Activated naive CD4-positive, alpha-beta T cell treated with anti-CD3 and anti-CD28 coated beads for 36 hours (primary cell): ENCODE data around the gene PLCD3. TPM values are rescaled to one million over a fixed set of nuclear protein-coding genes. Genes with fewer than 3 reads are reported as not detected.
"Not testable (repeated sequence)": the region's sequence is repeated elsewhere in the genome, so short reads cannot be mapped to it uniquely, and the experiment has no call there.

Experiments
- CTCF ChIA-PET: fragments of 350-600 bp; sonication (Branson Sonifier 250); formaldehyde crosslinking; loops from one replicate; lab custom pipeline; 2021; ENCODE audit warnings: antibody characterized with exemption; lab: Charles Lee
- DNase-seq: peaks from one replicate; pipeline ENCODE4 v3.0.0-alpha.2; 2020
- H3K27ac Mint-ChIP-seq: one replicate; pipeline ENCODE4 v1.8.0; 2021; ENCODE audit warnings: mild to moderate bottlenecking, mixed read lengths
- H3K27me3 Mint-ChIP-seq: one replicate; pipeline ENCODE4 v1.8.0; 2021; ENCODE audit warnings: low read depth, mixed read lengths
- H3K36me3 Mint-ChIP-seq: one replicate; pipeline ENCODE4 v1.8.0; 2021; ENCODE audit warnings: low read depth, mixed read lengths
- H3K4me1 Mint-ChIP-seq: one replicate; pipeline ENCODE4 v1.8.0; 2021; ENCODE audit warnings: low read depth, mixed read lengths
- H3K4me3 Mint-ChIP-seq: one replicate; pipeline ENCODE4 v1.8.0; 2021; ENCODE audit warnings: mild to moderate bottlenecking, moderate library complexity, mixed read lengths
- H3K9me3 Mint-ChIP-seq: one replicate; pipeline ENCODE4 v1.8.0; 2021; ENCODE audit warnings: mixed read lengths
- intact Hi-C: fragments of 100-400 bp; cut with micrococcal nuclease; formaldehyde crosslinking; loops from one replicate; pipeline ENCODE4 v1.15.1; 2023
- total RNA-seq, 2 experiments: library from RNA; stranded (reverse); gene quantifications; one replicate each; pipeline ENCODE4 v1.2.3, GENCODE V29; 2021

Gene PLCD3
- total RNA-seq, 2 experiments from 2014 or later: 2.4 TPM

- Mint-ChIP-seq H3K4me3 (no peak overlapping the region), H3K36me3 (no peaks in the 10 kb centered on the region), H3K27ac (no peak overlapping the region), H3K27me3 (peaks cover 4% of the 10 kb centered on the region), H3K4me1 (peaks cover 5% of the 10 kb centered on the region), H3K9me3 (no peaks in the 10 kb centered on the region)
- CTCF ChIA-PET: interaction anchor here (0.5 to 1.2 kb wide), 4 partner anchors 11 to 68 kb away, joined by 3 to 5 read pairs (median 4); no protein-coding TSS in a partner anchor
- intact Hi-C loops: no loop called here
- DNase-seq: no peak
Observed at GRCh38 chr17:45129940-45130680, 2.2 kb downstream of the PLCD3 start.

- Mint-ChIP-seq H3K27ac (no peak overlapping the region), H3K4me3 (no peak overlapping the region), H3K27me3 (peaks cover 4% of the 10 kb centered on the region), H3K9me3 (no peaks in the 10 kb centered on the region), H3K36me3 (no peaks in the 10 kb centered on the region), H3K4me1 (peaks cover 5% of the 10 kb centered on the region)
- intact Hi-C loops: no loop called here
- DNase-seq: no peak
- CTCF ChIA-PET: interaction anchor here (0.5 to 1.2 kb wide), 2 partner anchors 11 to 68 kb away, joined by 3 to 4 read pairs; no protein-coding TSS in a partner anchor
Observed at GRCh38 chr17:45129426-45129939, 2.8 kb downstream of the PLCD3 start.

- H3K4me3 Mint-ChIP-seq: no peak overlapping the region
- peaks cover 5% of the 10 kb centered on the region for H3K4me1 Mint-ChIP-seq
- no peaks in the 10 kb centered on the region for H3K9me3 Mint-ChIP-seq
- no peaks in the 10 kb centered on the region for H3K36me3 Mint-ChIP-seq
- intact Hi-C loops: no loop called here
- CTCF ChIA-PET: interaction anchor here (1.2 kb wide), 1 partner anchor 69 kb away, joined by 3 read pairs; no protein-coding TSS in a partner anchor
- no peak overlapping the region for H3K27ac Mint-ChIP-seq
- peaks cover 4% of the 10 kb centered on the region for H3K27me3 Mint-ChIP-seq
- no peak for DNase-seq
Observed at GRCh38 chr17:45128989-45129388, 3.3 kb downstream of the PLCD3 start.

- H3K27me3 Mint-ChIP-seq: peaks cover 4% of the 10 kb centered on the region
- CTCF ChIA-PET: interaction anchor here (0.6 kb wide), 1 partner anchor 10 kb away, joined by 3 read pairs; no protein-coding TSS in a partner anchor
- no peak overlapping the region for H3K4me3 Mint-ChIP-seq
- H3K9me3 Mint-ChIP-seq: no peaks in the 10 kb centered on the region
- intact Hi-C loops: no loop called here
- DNase-seq: no peak
- no peak overlapping the region for H3K27ac Mint-ChIP-seq
- H3K36me3 Mint-ChIP-seq: no peaks in the 10 kb centered on the region
- H3K4me1 Mint-ChIP-seq: peaks cover 1% of the 10 kb centered on the region
Observed at GRCh38 chr17:45128331-45128730, 4.0 kb downstream of the PLCD3 start.

GRCh38 chr17:45127548-45128300, 4.6 kb downstream of the PLCD3 start:
- no peak for DNase-seq
- Mint-ChIP-seq H3K4me1 (no peaks in the 10 kb centered on the region), H3K27ac (no peak overlapping the region), H3K4me3 (no peak overlapping the region), H3K9me3 (no peaks in the 10 kb centered on the region), H3K36me3 (no peaks in the 10 kb centered on the region), H3K27me3 (peaks cover 4% of the 10 kb centered on the region)
- CTCF ChIA-PET: interaction anchor here (0.6 kb wide), 1 partner anchor 10 kb away, joined by 3 read pairs; no protein-coding TSS in a partner anchor
- intact Hi-C loops: no loop called here

GRCh38 chr17:45127207-45127547, 5.1 kb downstream of the PLCD3 start:
- H3K4me1 Mint-ChIP-seq: no peaks in the 10 kb centered on the region
- H3K27ac Mint-ChIP-seq: no peak overlapping the region
- H3K36me3 Mint-ChIP-seq: no peaks in the 10 kb centered on the region
- peaks cover 4% of the 10 kb centered on the region for H3K27me3 Mint-ChIP-seq
- intact Hi-C loops: no loop called here
- H3K4me3 Mint-ChIP-seq: no peak overlapping the region
- H3K9me3 Mint-ChIP-seq: no peaks in the 10 kb centered on the region
- CTCF ChIA-PET: no interaction called here
- DNase-seq: no peak

GRCh38 chr17:45125509-45125908, 6.8 kb downstream of the PLCD3 start:
- H3K9me3 Mint-ChIP-seq: no peaks in the 10 kb centered on the region
- intact Hi-C loops: no loop called here
- H3K4me3 Mint-ChIP-seq: no peak overlapping the region
- no peak overlapping the region for H3K27ac Mint-ChIP-seq
- no peaks in the 10 kb centered on the region for H3K36me3 Mint-ChIP-seq
- H3K27me3 Mint-ChIP-seq: peaks cover 6% of the 10 kb centered on the region
- CTCF ChIA-PET: no interaction called here
- DNase-seq: no peak
- H3K4me1 Mint-ChIP-seq: no peaks in the 10 kb centered on the region

DNA sequence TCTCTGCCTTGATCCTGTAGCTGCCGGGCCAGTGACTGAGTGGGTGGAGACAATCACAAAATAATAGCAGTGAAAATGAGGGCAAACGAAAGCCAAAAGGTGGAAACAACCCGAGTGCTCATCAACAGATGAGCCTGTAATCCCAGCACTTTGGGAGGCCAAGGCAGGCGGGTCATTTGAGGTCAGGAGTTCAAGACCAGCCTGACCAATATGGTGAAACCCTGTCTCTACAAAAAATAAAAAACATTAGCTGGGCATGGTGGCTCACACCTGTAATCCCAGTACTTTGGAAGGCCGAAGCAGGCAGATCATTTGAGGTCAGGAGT, 7.6 kb downstream of the PLCD3 start:
- DNase-seq, H3K27ac Mint-ChIP-seq, intact Hi-C loops, CTCF ChIA-PET, H3K4me3 Mint-ChIP-seq, H3K27me3 Mint-ChIP-seq, H3K4me1 Mint-ChIP-seq, H3K36me3 Mint-ChIP-seq, H3K9me3 Mint-ChIP-seq: not testable (repeated sequence)

GRCh38 chr17:45123930-45124796, 8.2 kb downstream of the PLCD3 start:
- Mint-ChIP-seq H3K36me3 (no peaks in the 10 kb centered on the region), H3K4me1 (no peaks in the 10 kb centered on the region), H3K9me3 (no peaks in the 10 kb centered on the region), H3K27me3 (peaks cover 6% of the 10 kb centered on the region), H3K4me3 (no peak overlapping the region), H3K27ac (no peak overlapping the region)
- CTCF ChIA-PET: no interaction called here
- no peak for DNase-seq
- intact Hi-C loops: no loop called here

DNA sequence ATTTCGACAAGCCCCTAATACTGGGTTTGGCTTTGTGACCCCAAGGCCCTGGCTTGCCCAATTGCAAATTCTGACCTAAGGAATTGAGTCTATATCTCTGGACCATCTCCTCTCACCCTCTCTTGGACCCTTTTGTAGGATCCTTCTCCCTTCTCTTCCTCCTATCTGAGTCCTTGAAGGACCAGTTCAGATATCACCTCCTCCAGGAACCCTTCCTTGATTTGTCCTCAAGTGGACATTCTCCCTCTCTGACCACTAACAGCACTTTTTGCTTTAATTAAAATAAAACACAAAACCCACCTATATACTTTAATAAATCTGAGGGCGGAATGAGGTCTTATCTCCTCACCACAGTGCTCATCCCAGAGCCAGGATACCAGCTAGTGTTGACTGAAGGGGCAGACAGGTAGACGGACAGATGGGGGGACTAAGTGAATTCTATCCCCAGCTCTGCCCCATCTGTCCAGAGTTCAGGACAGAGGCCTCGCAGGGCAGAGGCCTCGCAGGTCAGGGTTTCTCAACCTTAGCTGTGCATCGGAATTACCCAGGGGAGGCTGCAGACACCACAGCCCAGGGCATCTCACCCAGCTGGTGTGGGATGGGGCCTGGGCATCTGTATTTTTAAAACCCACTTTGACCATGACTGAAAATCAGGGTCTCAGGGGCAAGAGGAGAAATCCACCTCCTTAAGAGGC, 9.1 kb downstream of the PLCD3 start:
- Mint-ChIP-seq H3K4me1 (no peaks in the 10 kb centered on the region), H3K27me3 (peaks cover 6% of the 10 kb centered on the region), H3K9me3 (no peaks in the 10 kb centered on the region), H3K36me3 (no peaks in the 10 kb centered on the region), H3K27ac (no peak overlapping the region), H3K4me3 (no peak overlapping the region)
- intact Hi-C loops: no loop called here
- CTCF ChIA-PET: no interaction called here
- no peak for DNase-seq

- CTCF ChIA-PET: interaction anchor here (1.1 kb wide), 1 partner anchor 78 kb away, joined by 4 read pairs; no protein-coding TSS in a partner anchor
- Mint-ChIP-seq H3K36me3 (no peaks in the 10 kb centered on the region), H3K4me1 (no peaks in the 10 kb centered on the region), H3K27me3 (peaks cover 6% of the 10 kb centered on the region), H3K27ac (no peak overlapping the region), H3K4me3 (no peak overlapping the region), H3K9me3 (no peaks in the 10 kb centered on the region)
- no peak for DNase-seq
- intact Hi-C loops: no loop called here
Observed at GRCh38 chr17:45121055-45121454, 11.3 kb downstream of the PLCD3 start.
